ENCODE measurements around the gene PABPN1.

- TF ChIP-seq GATA2 (IDR thresholded peaks at IDR 0.05; ENCODE audit: low read depth, low read length) (no peak), GATA3 (IDR thresholded peaks at IDR 0.05; ENCODE audit: low read depth, low read length) (no peak)
Observed at GRCh38 chr14:23308721-23309445, 12.4 kb upstream of the PABPN1 start.

Data from SH-SY5Y (cell line).